Activated T-cell treated with anti-CD3 and anti-CD28 coated beads for 4 hours (primary cell): ENCODE measurements around the gene TLCD1.
A peak's percentile ranks its signal among the peaks of the same experiment; 100 is the strongest.

Source experiments
- DNase-seq: peaks from one replicate; pipeline ENCODE4 v3.0.0-alpha.2; 2020

Gene TLCD1, protein sequence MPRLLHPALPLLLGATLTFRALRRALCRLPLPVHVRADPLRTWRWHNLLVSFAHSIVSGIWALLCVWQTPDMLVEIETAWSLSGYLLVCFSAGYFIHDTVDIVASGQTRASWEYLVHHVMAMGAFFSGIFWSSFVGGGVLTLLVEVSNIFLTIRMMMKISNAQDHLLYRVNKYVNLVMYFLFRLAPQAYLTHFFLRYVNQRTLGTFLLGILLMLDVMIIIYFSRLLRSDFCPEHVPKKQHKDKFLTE

DNA sequence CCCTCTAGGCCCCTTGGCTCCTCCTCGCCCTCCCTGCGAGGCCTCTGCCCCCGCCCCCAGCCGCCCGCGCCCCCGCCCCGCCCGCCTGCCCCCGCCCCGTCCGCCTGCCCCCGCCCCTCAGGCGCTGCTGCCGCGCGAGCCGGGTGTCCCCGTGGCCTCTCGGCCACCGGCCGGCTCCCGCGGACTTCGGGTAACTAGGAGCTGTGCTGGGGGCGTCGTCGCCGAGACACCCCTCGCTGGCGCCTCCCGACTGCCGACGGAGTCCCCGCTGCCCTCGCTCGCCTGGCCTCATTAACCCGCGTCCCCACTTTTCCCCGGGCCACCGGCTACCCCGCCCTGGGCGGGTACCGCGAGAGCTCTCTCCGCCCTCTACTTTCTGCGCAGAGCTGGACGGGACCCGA is at the start of gene TLCD1:
Gene TLCD1 (minus strand): TSS at position 8 of the 401 bp plus-strand sequence. CDS start 136 bp downstream, outside the sequence.
- DNase-seq: no peak

DNA sequence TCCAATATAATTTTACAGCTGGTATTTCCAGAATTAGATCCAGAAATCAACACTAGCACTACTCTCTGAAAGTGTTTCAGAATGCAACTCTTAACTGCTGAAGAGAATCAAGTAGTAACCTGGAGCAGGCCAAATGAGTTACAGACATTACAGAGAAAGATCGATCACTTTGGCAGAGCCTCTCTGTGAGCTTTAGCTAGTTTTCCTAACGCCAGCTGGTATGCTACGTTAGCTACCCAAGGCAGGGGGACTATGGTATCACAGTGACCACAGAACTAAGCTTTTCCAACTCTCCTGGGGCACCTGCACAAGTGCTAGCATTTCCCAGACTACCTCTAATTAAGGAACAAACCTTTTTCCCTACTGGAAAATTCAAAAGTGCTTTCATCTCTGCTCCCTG is 48.2 kb upstream of the TLCD1 start:
- DNase-seq: no peak

DNA sequence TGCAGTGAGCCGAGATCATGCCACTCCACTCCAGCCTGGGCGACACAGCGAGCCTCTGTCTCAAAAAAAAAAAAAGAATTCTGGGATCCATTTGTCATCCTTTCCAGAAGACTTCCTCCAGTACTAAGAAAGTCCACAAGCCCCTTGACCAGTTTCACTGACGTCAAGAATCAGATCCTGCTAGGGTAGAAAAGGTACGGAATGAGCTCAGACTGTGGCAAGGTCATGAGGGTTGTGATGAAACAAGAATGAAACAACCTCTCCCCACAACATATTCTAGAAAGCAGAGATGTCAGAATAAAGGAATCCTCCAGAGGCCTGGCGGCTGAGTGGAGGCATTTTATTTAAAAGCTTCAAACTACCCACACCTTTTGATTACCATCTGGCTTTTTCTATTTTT is 47.7 kb upstream of the TLCD1 start:
- no peak for DNase-seq

DNA sequence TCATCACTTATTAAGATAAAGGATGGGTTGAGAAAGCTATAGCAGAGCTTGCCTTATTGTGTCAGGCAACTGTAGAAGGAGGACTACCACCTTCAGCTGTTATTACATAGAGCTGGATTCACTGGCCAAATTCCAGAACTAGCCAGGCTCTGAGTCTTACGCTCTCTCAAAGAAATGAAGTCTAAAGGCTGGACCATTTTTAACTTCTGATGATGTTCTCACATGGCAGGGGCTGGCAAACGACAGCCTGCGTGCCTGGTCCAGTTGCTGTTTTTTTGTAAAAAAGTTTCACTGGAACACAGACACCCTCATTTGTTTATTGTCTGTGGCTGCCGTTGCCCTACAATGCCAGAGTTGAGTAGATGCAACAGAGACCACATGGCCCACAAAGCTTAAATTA is 39.0 kb upstream of the TLCD1 start:
- no peak for DNase-seq

DNA sequence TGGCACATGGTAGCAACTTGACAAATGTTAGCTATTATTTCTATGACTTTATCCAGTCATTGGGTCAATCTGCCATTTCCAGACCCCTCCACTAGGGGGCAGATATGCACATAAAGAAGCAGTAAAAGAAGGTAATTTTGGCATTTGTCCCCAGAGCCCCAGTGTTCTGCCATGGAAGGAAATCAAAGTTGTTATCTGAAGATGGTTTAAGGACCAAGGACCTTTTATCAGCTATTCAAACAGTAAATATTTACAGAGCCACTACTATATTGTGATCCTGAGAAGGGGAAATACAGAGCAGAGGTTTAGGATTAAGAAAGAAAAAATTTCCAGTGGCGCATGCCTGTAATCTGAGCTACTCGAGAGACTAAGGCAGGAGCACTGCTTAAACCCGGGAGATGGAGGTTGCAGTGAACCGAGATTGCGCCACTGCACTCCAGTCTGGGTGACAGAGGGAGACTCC is 37.8 kb upstream of the TLCD1 start:
- peak; percentile 79 for DNase-seq

DNA sequence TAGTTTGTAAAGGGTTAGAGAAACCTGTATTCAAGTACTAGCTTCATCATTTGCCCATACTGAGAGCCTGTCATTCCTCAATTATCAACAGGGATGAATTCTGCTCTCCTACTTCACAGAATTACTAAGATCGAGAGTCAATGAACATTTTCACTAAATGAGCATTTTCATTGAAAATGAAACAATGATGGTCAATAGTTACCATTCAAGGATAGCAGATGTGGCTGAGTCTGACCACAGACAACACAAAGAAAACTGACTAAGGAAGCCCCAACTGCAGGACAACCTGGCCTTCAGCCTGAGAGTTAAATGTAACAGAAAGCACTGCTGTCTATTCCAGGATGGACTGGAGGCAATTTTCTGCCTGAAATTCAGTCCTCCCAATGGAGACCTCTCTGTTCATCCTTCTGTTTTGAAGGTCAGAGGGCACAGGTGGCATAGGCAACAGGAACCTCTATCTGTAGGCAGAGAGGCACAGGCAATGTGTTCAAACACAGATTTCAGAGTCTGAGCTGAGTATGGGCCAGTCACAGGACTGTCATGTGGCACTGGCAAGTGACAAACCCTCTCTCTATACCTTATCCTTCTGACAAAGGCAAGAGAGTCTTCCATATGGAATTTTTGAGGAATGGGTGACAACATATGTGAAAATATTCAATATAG is 37.2 kb upstream of the TLCD1 start:
- DNase-seq: no peak

DNA sequence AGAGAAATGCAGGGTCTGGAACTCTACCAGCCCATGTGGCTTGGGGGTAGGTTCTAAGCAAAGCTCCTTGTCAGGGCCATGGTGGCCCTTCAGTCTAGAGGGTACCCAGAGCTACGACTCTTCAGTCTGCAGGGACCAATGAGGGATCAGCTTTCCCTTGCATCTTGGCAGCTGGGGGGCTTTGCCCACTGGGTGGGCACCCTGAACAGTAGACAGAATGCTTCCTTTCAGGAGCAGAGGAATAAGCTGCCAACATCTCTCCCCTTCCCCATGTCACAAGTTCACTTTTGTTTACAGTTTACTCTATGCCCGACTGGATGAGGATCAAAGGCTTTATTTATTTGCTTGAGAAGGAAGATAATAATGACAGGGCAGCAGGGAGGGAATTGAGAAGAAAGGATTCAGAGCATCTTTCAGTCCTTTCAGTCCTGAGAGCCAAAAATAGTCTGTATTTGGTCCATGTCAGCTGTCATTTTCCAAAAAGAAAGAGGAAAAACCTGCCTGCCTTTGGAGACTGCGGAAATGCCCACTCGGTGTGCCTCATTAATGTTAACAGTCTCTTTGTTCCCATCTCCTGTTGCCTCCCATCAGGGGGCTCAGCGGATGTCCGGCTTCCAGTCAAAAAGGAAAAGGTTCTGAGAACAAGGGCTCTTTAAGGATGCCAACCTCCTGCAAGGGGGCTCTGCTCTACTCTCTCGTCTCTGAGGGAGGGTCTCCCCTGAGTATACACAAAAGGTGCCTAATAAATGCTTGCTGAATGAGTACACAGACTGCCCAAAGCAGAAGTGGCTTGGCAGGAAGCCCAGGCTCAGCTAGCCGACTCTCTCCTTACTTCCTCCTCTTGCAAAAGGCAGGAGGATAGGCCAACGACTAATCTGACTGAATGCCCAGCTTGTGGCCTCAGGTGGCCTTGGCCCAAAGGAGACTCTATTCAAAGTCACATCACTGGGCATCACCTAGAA is 34.8 kb upstream of the TLCD1 start:
- DNase-seq: no peak

DNA sequence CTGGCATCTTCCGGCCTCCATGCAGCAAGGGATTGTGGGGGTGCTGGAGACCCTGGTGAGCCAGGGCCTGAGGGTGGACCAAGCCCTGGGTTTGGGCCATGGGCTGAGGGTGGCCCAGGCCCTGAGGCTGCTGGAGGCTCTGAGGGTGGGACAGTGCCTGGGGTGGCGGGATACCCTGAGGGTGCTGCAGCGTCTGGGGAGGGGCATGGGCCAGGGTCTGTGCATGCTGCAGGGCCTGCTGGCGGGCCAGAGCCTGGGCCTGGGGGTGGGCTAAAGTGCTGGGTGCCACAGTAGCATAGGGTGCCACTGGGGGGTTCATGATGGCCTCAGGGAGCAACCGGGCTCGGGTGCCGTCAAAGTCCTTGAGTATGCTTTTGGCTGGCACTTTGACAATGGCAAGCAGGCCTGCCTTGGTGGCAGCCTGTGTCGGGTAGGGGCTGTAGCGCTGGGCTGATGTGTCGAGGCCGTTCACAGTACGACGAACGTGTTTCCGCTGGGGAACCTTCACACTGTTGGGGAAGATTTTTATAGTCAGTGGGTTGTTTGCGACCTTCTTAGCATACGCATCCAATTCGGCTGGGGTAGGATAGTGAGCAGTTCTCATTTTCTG is 33.3 kb upstream of the TLCD1 start:
- no peak for DNase-seq

DNA sequence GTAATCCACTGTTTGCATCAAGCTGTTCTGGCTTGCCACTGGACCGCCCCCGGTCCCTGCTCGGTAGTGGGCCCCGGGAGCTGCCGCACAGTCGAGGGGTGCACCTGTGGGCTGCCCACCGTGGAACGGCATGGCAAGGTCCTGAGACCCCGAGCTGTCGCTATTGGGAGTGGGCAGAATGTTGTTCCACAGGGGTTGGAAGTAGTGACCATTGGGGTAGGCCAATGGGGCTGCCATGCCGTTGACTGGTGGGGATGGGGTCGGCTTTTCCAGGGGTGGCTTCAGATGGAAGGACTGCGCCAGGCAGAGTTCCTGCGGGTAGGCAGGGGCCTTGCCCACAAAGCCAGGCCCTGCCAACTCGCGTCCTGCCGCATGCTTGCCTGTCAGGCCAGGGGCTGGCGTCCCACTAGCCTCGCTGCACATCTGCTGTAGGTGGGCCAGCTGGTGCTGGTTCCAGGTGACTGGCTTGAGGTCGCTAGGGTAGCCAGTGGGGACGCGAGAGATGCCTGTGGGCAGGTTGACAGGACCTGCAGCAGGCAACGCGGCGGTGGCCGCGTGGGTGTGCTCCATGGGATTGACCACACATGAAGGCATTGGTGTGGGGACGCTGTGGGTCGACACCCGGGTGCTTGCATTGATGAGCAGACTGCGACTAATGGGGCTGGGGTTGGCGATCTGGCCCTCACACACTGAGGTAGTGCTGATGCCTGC is 32.5 kb upstream of the TLCD1 start:
- DNase-seq: no peak

DNA sequence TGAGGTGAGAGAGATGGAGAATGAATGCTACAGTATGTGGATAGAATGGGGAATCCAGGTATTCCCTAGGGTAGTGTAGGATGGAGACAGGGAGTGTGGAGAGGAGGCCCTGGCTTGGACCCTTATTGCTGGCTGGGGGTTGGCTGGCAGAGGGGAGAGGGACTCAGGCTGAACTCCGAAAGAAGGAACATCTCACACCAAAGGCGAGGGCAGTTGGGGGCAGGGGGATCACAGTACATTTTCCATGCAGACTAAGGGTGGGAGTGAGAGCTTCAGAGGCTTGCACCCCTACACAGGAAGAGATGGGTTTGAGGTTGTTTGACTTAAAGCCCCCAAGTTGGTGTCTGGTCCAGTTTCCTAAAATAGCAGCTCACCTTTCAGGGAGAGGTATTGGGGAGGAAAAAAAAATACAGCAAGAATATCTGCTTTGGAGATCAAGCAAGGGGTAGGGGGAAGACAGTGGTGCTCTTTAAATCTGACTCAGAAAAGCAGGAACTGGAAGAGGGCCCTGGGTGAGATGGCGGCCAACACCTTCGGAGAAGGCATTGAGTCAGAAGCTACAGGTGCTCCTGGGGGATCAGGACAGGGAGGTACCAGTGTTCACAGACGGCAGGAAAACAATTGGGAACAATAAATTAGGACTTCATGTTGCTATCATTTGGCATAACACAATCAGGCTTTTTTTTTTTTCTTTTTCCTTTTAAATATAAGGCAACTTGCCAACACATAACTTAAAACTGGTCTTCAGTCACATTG is 30.2 kb upstream of the TLCD1 start:
- no peak for DNase-seq

DNA sequence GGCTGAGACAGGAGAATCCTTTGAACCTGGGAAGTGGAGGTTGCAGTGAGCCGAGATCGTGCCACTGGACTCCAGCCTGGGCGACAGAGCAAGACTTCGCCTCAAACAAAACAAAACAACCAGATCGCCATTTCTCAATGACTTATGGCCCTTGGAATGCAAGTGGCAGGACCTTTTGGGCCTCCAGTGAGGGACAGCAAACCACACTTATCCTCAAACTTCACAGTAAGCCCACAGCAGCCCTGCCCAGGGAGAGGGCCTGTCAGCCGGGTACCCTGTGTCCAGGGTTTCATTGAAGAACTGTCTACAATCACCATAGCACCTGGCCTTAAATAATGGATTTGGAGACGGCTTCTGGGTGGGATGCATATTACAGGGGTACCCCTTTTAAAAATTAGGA is 29.5 kb upstream of the TLCD1 start:
- no peak for DNase-seq

DNA sequence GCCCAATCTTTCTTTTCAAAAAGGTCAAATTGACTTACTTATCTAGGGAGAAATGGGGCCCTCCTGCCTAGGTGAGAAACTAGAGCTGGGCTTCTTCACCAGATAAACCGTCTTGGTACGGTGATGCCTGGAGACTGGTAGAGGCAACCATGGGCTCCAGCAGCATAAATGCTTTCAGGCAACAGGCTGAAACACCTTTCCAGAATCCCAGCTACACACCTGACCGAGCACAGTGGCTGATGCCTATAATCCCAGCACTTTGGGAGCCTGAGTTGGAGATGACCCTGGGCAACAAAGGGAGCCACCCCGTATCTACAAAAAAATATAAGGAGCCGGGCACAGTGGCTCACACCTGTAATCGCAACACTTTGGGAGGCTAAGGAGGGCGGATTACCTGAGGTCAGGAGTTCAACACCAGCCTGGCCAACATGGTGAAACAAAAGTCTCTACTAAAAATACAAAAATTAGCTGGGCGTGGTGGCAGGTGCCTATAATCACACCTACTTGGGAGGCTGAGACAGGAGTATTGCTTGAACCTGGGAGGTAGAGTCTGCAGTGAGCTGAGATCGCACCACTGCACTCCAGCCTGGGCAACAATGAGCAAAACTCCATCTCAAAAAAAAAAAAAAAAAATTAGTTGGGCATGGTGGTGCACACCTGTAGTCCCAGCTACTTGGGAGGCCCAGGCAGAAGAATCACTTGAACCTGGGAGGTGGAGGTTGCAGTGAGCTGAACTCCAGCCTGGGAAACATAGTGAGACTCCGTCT is 25.8 kb upstream of the TLCD1 start:
- DNase-seq: no peak

DNA sequence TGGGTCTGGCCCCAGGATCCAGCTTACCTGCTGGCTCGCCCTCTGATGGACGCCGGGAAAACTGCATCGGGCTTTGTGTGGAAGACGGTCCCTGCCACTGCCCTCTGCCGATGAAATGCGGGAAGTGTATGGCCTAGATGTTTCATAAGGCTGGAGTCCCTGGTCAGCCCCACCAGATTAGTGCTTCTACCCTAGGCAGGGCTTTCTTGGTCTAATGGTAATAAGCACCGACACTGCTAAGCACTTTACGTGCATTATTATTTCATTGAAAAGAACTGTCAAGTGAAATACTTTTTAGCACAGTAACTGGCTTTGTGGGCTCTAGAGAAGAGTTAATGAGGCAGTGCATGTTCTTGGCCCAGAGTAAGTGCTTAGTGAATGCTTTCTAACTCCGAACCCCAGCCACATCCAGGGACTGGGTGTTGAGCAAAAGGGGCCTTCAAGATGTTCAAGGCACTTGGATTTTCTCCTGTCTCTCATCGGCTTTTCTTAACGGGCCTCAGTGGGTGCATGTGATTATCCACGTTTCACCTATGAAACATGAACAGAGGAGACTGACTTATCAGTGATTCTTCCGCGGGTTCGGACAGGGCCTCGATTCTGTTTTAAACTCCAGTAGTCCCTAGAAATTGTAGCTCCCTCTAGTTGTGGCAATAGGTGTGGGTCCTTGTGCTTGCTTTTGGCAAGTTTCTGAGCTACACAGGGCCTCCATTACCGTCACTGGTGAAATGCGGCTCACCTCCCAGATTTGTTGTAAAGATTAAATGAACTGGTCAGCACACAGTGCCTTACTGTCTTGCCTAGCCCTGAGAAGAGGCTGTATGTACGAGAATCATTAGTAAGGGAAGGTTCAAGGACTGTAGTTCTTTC is 24.4 kb upstream of the TLCD1 start:
- DNase-seq: peak; percentile 83

DNA sequence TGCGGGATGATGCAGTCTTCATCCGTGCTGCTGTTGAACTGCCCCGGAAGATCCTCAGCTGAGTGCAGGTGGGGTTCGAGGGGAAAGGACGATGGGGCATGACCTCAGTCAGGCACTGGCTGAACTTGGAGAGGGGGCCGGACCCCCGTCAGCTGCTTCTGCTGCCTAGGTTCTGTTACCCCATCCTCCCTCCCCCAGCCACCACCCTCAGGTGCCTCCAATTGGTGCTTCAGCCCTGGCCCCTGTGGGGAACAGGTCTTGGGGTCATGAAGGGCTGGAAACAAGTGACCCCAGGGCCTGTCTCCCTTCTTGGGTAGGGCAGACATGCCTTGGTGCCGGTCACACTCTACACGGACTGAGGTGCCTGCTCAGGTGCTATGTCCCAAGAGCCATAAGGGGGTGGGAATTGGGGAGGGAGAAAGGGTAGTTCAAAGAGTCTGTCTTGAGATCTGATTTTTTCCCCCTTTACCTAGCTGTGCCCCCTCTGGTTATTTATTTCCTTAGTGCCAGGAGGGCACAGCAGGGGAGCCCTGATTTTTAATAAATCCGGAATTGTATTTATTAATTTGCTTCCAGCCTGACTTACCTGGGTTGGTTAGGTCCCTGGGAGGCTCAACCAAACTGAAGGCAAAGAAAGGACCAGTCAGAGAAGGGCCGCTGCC is 23.6 kb upstream of the TLCD1 start:
- DNase-seq: no peak

DNA sequence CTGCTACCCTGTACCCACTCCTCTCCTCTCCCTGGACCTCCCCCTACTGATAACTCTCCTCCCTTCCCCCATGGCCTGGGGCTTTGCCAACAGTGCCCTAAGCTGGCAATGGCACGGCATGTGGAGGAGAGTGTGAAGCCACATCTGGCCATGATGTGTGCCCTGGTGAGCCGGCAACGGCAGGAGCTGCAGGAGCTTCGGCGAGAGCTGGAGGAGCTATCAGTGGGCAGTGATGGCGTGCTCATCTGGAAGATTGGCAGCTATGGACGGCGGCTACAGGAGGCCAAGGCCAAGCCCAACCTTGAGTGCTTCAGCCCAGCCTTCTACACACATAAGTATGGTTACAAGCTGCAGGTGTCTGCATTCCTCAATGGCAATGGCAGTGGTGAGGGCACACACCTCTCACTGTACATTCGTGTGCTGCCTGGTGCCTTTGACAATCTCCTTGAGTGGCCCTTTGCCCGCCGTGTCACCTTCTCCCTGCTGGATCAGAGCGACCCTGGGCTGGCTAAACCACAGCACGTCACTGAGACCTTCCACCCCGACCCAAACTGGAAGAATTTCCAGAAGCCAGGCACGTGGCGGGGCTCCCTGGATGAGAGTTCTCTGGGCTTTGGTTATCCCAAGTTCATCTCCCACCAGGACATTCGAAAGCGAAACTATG is 23.0 kb upstream of the TLCD1 start:
- no peak for DNase-seq

DNA sequence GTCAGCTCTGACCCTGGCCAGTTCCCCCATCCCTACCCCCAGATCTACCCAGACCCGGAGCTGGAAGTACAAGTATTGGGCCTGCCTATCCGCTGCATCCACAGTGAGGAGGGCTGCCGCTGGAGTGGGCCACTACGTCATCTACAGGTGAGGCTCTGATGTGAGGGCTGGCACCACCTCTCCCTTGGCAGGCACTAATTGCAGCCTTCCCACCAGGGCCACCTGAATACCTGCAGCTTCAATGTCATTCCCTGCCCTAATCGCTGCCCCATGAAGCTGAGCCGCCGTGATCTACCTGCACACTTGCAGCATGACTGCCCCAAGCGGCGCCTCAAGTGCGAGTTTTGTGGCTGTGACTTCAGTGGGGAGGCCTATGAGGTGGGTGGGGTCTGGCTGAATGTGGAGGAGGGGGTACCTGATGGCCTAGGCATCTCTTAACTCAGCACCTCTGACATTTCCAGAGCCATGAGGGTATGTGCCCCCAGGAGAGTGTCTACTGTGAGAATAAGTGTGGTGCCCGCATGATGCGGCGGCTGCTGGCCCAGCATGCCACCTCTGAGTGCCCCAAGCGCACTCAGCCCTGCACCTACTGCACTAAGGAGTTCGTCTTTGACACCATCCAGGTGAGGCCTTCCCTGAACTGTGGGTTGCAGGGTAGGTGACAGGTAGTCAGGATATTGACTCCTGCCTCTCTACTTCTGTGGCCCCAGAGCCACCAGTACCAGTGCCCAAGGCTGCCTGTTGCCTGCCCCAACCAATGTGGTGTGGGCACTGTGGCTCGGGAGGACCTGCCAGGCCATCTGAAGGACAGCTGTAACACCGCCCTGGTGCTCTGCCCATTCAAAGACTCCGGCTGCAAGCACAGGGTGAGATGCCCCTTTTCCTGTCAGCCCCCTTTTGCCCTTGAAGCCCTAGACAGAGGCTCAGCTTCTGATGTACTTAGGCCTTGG is 22.0 kb upstream of the TLCD1 start:
- no peak for DNase-seq

DNA sequence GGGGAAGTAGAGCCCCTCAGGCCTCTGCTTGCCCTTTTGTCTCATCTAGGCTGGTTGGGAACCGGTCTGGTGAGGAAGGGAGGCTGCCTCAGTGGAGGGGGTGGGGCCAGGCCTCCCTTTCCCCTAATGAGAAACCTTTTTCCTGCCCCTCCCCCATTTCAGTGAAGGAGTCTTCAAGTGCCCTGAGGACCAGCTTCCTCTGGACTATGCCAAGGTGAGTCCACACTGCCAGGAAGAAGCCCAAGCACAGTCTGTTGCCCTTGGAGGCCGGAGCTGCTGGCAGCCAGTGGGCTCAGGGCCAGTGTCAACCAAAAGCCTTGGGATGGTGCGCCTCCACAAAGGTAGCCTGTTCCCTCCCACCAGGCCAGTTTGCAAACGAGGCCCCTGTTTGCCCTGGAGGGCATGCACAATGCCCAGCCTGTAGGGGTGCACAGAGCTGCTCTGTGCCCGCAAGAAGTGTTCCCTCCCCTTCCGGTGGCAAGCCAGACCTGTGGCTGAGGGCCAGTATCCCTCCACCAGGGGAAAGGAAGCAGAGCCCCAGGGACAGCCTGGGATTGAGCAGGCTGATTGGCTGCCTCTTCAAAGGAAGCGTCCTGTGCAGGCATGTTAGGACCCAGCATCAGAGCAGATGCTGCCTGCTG is 21.1 kb upstream of the TLCD1 start:
- no peak for DNase-seq
